GM19023 (cell line): ENCODE data around the gene RNU7-1.

Experiments
- ATAC-seq: cut with Tn5 transposase; IDR thresholded peaks from one replicate; pipeline ENCODE4 v1.9.1; 2021; ENCODE audit warnings: mild to moderate bottlenecking, moderate library complexity; ENCODE audit not compliant: unreplicated experiment

The RNU7-1 gene

GRCh38 chr12:6936636-6937480 is 6.8 kb upstream of the RNU7-1 start:
- ATAC-seq = peak; percentile 26

DNA sequence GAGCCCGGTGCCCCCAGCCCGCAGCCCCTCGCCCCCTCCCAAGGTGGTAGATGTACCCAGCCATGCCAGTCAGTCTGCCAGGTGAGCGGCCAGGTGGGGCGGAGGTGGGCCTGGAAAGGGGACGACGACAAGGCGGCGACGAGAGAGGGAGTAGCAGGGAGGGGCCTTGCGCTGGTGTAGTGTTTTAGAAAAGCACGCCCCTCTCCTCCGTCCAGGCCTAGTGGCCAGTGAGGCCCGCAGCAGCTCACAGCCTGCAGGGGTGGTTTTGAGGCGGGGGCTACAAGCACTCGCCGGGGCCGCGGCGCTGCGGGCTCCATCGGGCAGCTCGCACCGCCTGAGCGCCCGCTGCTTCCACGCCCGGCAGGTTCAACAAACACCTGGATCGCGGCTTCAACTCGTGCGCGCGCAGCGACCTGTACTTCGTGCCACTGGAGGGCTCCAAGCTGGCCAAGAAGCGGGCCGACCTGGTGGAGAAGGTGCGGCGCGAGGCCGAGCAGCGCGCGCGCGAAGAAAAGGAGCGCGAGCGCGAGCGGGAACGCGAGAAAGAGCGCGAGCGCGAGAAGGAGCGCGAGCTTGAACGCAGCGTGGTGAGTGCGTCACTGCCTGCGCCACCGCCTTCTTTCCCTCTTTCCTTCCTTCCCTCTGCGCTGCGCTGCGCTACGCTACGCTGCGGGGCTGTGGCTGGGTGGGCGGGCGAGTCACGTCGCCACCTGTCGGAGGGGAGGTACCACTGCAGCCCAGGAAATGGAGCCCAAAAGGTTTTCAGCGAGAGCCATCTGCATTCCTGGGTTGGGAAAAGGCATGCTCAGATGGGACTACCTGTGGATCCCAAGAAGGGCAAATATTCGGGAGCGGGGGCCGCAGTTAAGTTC is 5.9 kb upstream of the RNU7-1 start:
- peak; percentile 79 for ATAC-seq

- ATAC-seq = no peak
Measured at GRCh38 chr12:6938353-6939190, 5.0 kb upstream of the RNU7-1 start.

GRCh38 chr12:6939191-6939540 is 4.5 kb upstream of the RNU7-1 start:
- ATAC-seq = no peak

GRCh38 chr12:6941267-6941666 is 2.3 kb upstream of the RNU7-1 start:
- ATAC-seq = no peak

DNA sequence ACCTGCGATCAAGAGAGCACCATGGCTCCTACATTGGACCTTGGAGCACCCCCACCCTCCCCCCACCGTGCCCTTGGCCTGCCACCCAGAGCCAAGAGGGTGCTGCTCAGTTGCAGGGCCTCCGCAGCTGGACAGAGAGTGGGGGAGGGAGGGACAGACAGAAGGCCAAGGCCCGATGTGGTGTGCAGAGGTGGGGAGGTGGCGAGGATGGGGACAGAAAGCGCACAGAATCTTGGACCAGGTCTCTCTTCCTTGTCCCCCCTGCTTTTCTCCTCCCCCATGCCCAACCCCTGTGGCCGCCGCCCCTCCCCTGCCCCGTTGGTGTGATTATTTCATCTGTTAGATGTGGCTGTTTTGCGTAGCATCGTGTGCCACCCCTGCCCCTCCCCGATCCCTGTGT is 1.8 kb upstream of the RNU7-1 start:
- no peak for ATAC-seq

DNA sequence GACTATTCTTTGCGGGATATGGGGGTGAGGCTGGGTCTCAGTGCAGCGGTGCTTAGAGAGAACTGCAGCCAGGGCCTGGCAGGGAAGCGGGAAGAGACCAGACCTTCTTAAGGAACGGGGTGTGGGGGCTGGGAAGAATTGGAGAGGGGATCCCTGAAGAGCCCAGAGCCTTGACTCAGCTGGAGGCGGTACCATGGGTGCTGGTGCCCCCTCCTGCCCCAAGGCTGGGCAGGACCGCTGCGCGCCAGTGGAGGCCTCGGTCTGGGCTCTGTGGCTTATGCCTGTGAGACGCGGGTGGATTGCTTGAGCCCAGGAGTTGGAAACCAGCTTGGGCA is 1.3 kb upstream of the RNU7-1 start:
- ATAC-seq = no peak

GRCh38 chr12:6943389-6943721 is 261 bp upstream of the RNU7-1 start:
- ATAC-seq = peak; percentile 22

GRCh38 chr12:6944381-6945186 is 968 bp downstream of the RNU7-1 start:
- ATAC-seq = peak; percentile 34

- ATAC-seq = no peak
Measured at GRCh38 chr12:6945613-6946012, 2.0 kb downstream of the RNU7-1 start.

- peak; percentile 19 for ATAC-seq
Measured at GRCh38 chr12:6946033-6946919, 2.7 kb downstream of the RNU7-1 start.

DNA sequence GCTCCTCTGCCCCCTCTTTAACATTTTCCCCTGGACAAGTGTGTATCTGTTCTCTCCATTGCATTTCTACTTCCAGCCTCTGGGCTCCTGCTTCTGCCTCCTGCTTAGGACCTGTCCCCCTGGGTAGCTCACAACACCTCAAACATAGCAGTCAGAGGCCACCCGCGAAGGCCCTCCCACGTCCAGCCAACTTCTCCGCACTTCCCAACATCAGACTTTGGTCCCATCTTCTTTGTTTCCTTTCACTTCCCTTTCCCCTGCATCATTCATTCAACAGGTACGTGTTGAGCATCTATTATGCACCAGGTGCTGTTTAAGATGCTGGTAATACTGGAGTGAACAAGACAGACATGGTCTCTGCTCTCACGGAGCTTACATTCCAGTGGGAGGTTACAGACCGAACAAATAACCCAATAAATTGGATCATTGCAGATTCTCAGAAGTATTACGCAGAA is 3.3 kb downstream of the RNU7-1 start:
- no peak for ATAC-seq

GRCh38 chr12:6947615-6948014 is 4.0 kb downstream of the RNU7-1 start:
- no peak for ATAC-seq

DNA sequence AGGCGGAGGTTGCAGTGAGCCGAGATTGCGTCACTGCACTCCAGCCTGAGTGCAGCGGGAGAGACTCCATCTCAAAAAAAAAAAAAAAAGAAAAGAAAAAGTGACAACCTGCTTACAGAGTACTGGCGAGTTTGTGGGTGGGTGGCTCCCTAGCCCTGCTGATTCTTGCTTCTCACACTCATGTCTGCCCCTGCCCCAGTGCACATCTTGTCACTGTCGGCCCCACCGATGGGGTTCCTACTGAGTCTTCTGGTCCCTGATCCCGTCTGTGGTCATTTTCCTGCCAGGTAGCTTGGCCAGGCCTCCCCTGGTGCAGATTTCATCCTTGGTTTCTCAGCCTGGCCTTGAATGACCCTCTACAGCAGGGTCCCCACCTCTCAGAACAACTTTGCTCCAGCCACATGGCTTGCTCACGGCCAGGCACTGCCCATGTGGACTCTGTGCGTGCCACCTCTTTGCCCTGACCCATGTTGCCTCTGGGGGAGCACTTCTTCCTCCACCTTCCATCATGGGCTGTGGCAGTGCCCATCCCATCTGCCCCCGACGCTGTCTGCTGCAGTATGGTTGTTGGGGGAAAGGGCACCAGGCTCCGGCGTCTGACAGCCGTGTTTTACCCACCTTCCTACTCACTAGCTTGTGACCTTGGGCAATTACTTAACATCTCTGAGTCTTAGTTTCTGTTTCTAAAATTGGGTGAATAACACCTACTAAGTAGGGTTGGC is 5.4 kb downstream of the RNU7-1 start:
- no peak for ATAC-seq

GRCh38 chr12:6950401-6950801 is 6.8 kb downstream of the RNU7-1 start:
- no peak for ATAC-seq

DNA sequence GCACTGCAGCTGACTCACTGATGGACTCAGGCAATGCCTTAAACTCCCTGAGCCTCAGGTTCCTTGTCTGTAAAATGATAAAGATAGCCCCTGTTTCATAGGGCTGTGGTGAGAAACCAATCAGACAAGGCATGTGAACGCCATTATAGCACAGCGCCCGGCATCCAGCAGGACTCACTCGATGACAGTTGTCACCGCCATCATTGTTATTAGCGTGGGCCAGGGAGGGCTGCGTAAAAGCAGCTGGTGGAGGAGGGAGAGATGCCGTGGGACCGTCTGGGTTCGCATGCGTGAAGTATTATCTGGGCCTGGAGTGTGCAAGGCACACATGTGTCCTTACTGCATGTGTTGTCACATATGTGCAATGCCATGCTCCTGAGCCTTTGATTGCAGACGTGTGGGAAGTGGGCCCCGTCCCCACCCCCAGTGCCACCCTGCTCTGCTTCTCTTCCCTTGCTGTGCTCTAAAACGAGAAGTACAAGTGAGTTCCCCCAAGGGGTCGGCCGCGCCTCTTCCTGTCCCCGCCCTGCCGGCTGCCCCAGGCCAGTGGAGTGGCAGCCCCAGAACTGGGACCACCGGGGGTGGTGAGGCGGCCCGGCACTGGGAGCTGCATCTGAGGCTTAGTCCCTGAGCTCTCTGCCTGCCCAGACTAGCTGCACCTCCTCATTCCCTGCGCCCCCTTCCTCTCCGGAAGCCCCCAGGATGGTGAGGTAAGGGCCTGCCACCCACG is 7.4 kb downstream of the RNU7-1 start, which contains the start of gene PTPN6:
TSS of gene PTPN6 (plus strand) at position 546 of the 730 bp plus-strand sequence. CDS start at position 703, 157 bp downstream.
- peak; percentile 27 for ATAC-seq

GRCh38 chr12:6951551-6952120 is 8.0 kb downstream of the RNU7-1 start:
- no peak for ATAC-seq
